ENCODE results near the gene MXRA7. TPM values are rescaled to one million over a fixed set of nuclear protein-coding genes. Genes with fewer than 3 reads are reported as not detected.
"Not testable (repeated sequence)": the region's sequence is repeated elsewhere in the genome, so short reads cannot be mapped to it uniquely, and the experiment has no call there.

The MXRA7 gene
- 34.6 TPM for total RNA-seq

DNA sequence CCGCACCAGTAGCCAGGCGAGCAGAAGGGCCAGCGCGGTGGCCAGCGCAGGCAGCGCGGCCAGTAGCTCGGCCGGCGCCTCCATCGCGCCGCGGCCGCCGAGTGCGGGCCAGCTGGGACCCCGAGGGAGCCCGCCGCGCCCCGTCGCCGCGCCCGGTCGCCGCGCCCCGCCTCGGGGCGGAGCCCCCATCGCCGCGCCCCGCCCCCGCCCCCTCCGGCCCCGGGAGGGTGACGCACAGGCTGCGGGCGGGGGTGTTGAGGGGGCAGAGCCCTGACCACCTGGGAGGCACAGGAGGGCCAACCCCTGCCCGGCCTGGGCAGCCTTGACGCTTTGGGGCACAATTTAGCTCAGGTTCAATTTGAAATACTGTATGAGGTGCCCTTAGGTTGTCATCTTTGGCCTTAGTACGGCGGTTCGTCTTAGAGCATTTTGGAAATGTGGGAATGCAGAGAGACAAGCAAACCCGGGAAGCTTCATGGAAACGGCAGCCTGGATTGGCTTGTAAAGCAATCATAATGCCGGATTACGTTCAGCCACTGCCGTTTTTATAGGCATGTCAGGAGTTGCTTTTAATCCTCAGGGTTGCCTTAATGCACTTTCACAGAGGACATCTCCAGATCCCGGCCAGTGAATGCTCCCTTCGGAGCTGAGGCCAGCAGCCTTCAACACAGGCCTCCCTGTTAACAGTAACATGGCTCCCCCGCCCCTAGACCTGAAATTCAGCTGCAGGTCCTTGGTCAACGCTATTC lies at the start of gene MXRA7:
Gene MXRA7, minus strand, starts transcription at position 103 of the 749 bp plus-strand sequence. Its CDS starts 19 bp downstream, at position 84.
- peak; percentile 50 for DNase-seq

GRCh38 chr17:76758570-76758969 lies 47.8 kb upstream of the MXRA7 start:
- DNase-seq: no peak

- no peak for DNase-seq
Observed at GRCh38 chr17:76757256-76757655, 46.5 kb upstream of the MXRA7 start.

GRCh38 chr17:76755285-76755684 lies 44.5 kb upstream of the MXRA7 start:
- no peak for DNase-seq

GRCh38 chr17:76753061-76753961 lies 42.5 kb upstream of the MXRA7 start:
- DNase-seq: no peak

DNA sequence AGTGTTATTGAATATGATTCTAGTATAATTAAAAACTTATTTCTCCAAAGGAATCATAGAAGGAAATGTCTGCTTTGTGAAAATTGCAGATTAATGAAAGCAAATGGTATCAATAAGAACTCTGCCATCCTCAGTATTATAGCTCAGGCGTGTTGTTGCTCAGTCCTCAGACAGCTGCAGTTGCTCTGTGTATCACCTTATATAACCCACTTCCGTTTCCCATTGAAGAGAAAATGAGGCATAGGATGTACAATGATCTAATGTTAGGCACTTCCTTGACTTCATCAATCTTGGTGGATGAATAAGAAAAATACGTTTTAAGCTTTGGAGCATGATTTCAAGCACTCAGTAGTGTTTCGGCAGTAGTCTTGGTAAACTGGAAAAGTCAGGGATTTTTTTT lies 41.2 kb upstream of the MXRA7 start:
- DNase-seq: no peak

DNA sequence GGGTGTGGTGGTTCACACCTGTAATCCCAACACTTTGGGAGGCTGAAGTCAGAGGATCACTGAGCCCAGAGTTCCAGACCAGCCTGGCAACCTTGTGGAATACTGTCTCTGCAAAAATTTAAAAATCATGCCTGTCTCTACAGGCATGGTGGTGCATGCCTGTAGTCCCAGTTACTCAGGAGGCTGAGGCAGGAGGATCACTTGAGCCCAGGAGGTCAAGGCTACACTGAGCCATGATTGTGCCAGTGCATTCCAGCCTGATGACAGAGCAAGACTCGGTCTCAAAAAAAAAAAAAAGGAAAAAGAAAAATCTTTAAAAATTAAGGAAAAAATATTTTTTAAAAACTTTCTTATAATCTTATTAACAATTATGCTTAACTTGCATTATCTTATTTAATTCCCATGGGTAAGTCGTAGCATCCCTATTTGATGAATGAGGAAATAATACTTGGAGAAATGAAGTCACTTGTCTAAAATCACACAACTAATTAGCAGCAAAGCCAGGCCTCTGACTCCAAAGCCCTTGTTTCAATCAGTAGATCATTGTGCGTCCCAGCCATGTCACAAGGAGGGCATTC lies 40.7 kb upstream of the MXRA7 start:
- no peak for DNase-seq

DNA sequence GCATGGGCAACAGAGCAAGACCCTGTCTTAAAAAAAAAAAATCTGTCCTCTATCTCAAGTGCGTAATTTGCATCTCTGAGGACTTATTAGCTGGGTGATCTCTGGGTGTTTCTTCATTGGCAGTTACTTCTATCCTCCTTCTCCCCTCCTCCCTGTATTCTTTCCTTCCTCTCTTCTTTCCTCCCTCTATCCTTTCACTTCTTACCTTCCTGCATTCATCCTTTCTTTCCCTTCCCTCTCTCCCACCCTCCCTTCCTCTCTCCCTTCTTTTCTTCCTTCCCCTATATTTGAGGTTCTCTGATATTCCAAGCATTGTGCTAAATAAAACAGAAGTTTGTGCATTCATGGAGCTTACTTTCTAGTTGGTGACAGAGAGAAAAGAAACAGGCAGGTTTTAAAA lies 37.9 kb upstream of the MXRA7 start:
- no peak for DNase-seq

GRCh38 chr17:76747716-76748363 lies 37.1 kb upstream of the MXRA7 start:
- DNase-seq: no peak

DNA sequence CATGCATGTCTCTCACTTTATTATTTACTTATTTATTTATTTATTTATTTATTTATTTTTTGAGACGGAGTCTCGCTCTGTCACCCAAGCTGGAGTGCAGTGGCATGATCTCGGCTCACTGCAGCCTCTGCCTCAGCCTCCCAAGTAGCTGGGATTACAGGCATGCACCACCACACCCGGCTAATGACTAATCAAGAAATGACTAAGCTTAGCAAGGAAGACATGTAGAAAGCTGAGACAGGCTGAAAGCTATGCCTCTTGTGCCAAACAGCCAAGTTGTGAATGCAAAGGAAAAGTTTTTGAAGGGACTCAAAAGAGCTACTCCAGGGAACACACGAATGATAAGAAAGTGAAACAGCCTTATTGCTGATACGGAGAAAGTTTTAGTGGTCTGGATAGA lies 35.0 kb upstream of the MXRA7 start:
- not testable (repeated sequence) for DNase-seq

- DNase-seq: no peak
Observed at GRCh38 chr17:76744747-76745146, 34.0 kb upstream of the MXRA7 start.

GRCh38 chr17:76742958-76743357 lies 32.2 kb upstream of the MXRA7 start:
- DNase-seq: no peak

DNA sequence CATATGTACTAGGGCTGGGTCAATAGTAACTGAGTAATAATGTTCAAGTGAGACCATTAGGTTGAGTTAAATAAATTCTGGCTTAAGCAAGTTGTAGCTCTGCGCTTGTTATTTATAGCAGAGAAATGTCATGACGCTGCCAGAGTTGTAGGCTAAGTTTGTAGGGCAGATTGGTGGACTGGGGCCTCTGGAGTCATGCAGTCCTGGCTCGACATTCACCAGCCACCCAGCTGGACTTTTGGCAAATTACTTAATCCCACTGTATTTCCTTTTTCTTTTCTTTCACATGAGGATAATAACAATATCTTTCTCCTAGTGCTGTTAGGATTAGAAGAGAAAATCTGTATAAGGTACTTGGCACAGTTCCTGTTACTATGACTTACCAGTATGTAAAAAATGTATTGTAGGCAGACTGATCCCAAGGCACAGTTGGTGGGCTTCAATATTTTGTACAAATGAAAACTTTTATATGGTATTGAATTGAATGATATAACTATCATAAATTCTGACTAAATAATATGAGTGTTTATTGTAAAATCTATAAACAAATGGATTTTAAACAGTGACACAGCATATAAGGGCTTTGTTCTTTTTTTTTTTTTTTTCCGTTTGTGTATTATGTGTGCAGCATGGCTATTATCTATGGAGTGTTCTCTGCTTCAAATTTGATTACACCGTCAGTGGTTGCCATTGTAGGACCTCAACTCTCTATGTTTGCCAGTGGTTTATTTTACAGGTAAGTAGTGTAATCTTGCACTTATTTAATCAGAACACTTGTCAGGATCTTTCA lies 29.8 kb upstream of the MXRA7 start:
- DNase-seq: no peak

DNA sequence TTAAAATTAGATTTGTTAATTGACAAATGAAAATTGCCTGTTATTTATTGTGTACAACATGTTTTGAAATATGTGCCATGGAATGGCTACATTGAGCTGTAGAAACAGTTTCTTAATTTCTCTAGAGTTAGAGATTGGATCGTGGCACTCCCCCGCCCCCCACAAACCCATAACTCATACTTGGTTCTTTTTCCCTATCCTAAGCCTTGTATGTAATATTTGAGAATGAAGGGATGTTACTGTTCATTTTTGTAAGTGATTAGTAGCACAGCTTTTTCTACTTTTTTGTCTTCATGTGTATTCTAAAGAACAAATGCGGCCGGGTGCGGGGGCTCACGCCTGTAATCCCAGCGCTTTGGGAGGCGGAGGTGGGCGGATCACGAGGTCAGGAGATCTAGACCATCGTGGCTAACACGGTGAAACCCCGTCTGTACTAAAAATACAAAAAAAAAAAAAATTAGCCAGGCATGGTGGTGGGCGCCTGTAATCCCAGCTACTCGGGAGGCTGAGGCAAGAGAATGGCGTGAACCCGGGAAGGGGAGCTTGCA lies 28.9 kb upstream of the MXRA7 start:
- DNase-seq: not testable (repeated sequence)

- DNase-seq: no peak
Observed at GRCh38 chr17:76738468-76738850, 27.7 kb upstream of the MXRA7 start.

DNA sequence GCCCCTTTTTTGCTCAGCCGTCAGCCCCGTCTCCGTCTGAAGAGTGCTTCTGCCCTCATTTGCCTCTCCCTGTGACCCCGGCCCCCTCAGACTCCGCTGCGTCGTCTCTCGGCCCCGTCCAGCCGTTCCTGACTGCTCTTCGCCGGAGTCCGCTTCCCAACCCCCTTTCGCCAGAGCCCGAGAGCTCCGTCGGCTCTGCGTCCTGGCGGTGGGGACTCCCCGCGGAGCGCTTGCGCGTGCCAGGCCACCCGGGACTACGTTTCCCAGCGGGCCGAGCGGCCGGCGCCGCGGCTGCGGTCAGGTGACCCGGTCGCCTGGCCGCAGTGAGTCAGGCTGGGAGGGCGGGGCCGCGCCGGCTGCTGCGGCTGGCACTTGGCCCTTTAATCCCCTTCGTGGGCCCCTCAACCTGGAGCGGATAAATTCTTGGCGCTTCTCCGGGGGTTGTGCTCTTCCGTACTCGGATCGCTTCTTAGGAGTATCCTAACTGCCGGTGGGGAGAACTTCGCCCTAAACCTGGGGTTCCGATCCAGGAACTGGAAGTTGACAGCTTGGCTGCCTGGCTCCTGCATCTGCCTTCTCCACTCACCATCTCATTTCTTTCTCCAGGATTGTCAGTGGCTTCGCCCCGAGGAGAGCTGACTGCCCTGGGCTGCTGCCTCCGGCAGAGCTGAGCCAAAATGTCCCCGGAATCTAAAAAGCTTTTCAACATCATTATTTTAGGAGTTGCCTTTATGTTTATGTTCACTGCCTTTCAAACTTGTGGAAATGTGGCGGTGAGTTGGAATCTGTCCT lies 27.1 kb upstream of the MXRA7 start, which contains the start of gene MFSD11:
Gene MFSD11, plus strand, starts transcription at position 444 of the 792 bp plus-strand sequence. Its CDS starts 234 bp downstream, at position 678.
- DNase-seq: peak; percentile 92

GRCh38 chr17:76737082-76737675 lies 26.4 kb upstream of the MXRA7 start, which contains the start of gene SRSF2:
TSS of gene SRSF2 (minus strand) at chr17:76737331. CDS start at chr17:76737160, 171 bp downstream.
- DNase-seq: peak; percentile 95

- peak; percentile 49 for DNase-seq
Observed at GRCh38 chr17:76736349-76737081, 25.8 kb upstream of the MXRA7 start.

Data from occipital lobe (tissue), 2 donors.